ENCODE results near the gene IFI27L2.
"Not testable (repeated sequence)": the region's sequence is repeated elsewhere in the genome, so short reads cannot be mapped to it uniquely, and the experiment has no call there.

The IFI27L2 gene

DNA sequence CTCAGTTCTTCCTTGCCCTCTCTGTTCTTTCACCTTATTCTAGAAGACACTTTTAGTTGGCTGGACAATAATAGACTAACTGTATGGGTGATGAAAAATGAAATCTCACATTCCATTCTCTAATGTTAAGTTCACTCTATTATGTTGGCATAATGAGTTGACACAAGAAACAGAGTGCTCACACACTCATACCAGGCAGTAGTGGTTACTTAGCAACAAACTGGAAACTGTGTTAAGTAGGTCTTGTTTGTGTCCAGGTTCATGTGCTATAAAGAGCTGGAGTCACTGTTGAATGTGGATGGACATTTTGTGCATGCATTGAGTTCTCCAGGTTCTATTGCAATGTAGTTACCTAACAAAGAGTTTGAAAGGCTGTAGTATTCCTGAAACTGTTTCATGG is 27.8 kb upstream of the IFI27L2 start:
- in situ Hi-C loops (cut with HindIII; ENCODE audit: low sequenced_read_pairs) = no loop called here
- no peak overlapping the region for H3K4me3 ChIP-seq (ENCODE audit: low read depth, low read length)
- TF ChIP-seq, protein P1, sequence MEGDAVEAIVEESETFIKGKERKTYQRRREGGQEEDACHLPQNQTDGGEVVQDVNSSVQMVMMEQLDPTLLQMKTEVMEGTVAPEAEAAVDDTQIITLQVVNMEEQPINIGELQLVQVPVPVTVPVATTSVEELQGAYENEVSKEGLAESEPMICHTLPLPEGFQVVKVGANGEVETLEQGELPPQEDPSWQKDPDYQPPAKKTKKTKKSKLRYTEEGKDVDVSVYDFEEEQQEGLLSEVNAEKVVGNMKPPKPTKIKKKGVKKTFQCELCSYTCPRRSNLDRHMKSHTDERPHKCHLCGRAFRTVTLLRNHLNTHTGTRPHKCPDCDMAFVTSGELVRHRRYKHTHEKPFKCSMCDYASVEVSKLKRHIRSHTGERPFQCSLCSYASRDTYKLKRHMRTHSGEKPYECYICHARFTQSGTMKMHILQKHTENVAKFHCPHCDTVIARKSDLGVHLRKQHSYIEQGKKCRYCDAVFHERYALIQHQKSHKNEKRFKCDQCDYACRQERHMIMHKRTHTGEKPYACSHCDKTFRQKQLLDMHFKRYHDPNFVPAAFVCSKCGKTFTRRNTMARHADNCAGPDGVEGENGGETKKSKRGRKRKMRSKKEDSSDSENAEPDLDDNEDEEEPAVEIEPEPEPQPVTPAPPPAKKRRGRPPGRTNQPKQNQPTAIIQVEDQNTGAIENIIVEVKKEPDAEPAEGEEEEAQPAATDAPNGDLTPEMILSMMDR (IDR thresholded peaks at IDR 0.05; ENCODE audit: low read depth, low read length, missing control alignments) = no peak
- DNase-seq (ENCODE audit: low read depth) = no peak

DNA sequence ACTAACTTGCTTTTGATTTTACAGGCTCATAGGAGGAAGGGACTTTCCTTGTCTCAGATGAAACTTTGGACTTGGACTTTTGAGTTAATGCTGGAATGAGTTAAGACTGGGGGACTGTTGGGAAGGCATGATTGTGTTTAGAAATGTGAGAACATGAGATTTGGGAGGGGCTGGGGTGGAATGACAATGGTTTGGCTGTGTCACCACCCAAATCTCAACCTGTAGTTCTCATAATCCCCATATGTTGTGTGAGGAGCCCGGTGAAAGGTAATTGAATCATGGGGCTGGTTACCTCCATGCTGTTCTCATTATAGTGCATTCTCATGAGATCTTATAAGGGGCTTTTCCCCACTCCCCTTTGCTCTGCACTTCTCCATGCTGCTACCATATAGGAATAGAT is 26.7 kb upstream of the IFI27L2 start:
- not testable (repeated sequence) for H3K4me3 ChIP-seq (ENCODE audit: low read depth, low read length)

DNA sequence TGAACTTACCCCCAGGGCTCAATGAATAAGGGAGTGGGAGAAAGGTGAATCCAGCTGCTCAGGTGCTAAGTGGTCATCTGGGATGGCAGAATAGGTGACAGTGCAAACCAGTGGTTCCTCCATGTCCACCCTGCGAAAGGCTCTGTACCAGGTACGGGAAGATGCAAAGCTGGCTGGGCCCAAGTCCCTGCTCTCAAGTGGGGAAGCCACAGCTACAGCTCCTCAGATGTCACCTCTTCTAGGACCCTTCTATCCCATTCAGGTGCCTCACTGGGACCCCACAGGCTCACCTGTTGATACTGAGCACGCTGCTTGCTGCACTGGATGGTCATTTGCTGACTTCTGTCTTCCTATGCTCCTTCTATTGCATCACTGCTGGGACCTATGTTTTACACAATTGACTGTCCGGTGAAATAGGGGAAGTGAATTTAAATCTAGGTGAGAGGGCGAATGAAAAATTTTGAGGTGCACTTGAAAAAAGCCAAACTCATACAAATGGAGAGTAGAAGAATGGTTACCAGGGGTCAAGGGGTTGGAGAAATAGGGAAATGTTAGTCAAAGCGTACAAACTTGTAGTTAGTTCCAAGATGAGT is 24.4 kb upstream of the IFI27L2 start:
- TF ChIP-seq, protein P1 (IDR thresholded peaks at IDR 0.05; ENCODE audit: low read depth, low read length, missing control alignments) = no peak
- in situ Hi-C loops (cut with HindIII; ENCODE audit: low sequenced_read_pairs) = no loop called here
- no peak overlapping the region for H3K4me3 ChIP-seq (ENCODE audit: low read depth, low read length)
- no peak for DNase-seq (ENCODE audit: low read depth)

More for the DNA sequence above, 26.7 kb upstream of the IFI27L2 start:
- DNase-seq (ENCODE audit: low read depth); in situ Hi-C loops (cut with HindIII; ENCODE audit: low sequenced_read_pairs): not testable (repeated sequence)

DNA sequence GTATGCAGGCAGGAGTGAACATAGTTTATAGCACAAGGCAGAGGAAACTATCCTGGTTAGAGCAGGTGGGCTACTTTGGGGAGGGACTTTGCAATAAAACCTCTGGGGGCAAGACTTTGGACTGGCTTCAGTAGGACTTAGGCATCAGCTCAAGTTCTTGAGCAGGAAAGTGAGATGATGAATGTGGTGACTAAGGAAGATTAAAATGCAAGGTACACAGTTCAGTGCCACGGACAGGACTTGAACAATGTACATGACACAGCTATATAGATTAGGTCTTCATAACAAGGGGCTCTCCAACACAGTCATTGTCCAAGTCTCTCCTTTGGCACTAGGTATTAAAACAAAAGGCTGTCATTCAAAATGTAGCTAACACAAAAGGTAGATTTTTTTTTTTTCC is 23.3 kb upstream of the IFI27L2 start:
- H3K4me3 ChIP-seq (ENCODE audit: low read depth, low read length) = no peak overlapping the region
- no peak for DNase-seq (ENCODE audit: low read depth)
- TF ChIP-seq, protein P1 (IDR thresholded peaks at IDR 0.05; ENCODE audit: low read depth, low read length, missing control alignments) = no peak
- in situ Hi-C loops (cut with HindIII; ENCODE audit: low sequenced_read_pairs) = no loop called here

DNA sequence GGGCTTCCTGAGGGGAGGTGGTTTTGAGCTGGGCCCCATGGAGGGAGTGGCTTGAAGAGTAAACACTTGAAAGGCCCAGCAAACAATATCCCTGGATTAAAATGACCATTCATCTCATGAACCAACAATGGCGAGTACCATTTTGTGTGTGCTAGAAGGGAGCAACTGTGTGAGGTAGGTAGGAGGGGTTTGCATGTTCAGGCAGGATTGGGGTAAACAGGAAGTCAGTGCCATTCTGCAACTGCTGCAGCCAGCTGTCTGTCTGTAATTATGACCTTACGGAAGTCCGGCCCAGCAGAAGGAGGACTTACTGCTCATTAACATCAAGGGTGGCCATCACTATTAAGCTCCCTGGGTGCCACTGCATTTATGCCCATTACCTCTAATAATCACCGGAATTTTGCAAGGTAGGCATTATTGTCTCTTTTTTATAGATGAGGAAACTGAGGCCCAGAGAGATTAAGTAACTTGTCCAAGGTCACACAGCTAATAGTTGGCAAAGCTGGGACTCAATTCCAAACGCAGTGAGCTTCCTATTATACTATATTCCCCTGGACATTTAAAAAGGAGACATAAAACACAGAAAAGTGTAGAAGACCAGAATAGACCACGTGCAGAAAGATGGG is 16.6 kb upstream of the IFI27L2 start:
- no peak for DNase-seq (ENCODE audit: low read depth)

DNA sequence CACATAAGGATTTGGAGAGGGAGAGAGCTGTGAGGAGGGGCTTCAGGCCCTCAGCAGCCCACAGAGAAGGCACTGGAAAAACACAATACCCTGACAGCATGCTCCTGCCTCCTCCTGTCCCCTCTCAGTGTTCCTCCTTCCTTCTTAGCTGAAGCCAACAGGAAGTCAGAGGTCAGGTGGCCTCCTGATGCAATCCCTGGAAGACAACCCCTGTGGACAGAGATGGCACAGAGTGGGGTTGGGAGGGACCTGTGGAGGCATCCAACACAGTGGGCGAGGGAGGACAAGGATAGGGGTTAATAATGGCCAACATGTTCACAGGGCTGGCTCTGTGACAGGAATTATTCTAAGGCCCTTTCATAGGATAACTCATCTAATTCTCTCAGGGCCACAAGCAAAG is 15.4 kb upstream of the IFI27L2 start:
- in situ Hi-C loops (cut with HindIII; ENCODE audit: low sequenced_read_pairs) = no loop called here
- no peak overlapping the region for H3K4me3 ChIP-seq (ENCODE audit: low read depth, low read length)
- TF ChIP-seq, protein P1 (IDR thresholded peaks at IDR 0.05; ENCODE audit: low read depth, low read length, missing control alignments) = no peak
- no peak for DNase-seq (ENCODE audit: low read depth)

More for the DNA sequence above, 16.6 kb upstream of the IFI27L2 start:
- no peak overlapping the region for H3K4me3 ChIP-seq (ENCODE audit: low read depth, low read length)
- in situ Hi-C loops (cut with HindIII; ENCODE audit: low sequenced_read_pairs) = no loop called here
- TF ChIP-seq, protein P1 (IDR thresholded peaks at IDR 0.05; ENCODE audit: low read depth, low read length, missing control alignments) = no peak

DNA sequence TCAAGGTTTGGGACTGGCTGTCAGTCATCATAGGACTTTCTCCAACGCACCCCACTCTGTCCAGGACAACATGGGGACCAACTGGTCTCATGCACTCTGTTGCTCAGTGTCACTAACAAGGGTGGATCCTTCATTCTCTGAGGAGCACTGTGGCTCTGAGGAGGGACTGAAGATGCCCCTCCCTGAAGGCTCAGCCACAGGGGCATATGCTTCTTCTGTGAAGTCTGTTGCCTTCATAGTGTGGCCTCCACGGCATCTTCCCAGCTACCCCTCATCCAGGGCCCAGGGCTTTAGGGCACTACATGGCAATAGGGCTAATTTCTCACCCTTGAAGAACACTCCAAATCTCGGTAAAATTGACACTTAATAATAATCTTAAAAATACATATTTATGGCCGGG is 14.3 kb upstream of the IFI27L2 start:
- TF ChIP-seq, protein P1 (IDR thresholded peaks at IDR 0.05; ENCODE audit: low read depth, low read length, missing control alignments) = no peak
- in situ Hi-C loops (cut with HindIII; ENCODE audit: low sequenced_read_pairs) = no loop called here

More for the DNA sequence above, 14.3 kb upstream of the IFI27L2 start:
- no peak for DNase-seq (ENCODE audit: low read depth)
- no peak overlapping the region for H3K4me3 ChIP-seq (ENCODE audit: low read depth, low read length)

Data from astrocyte of the cerebellum (primary cell).